OCI-LY1 (cell line): ENCODE results near the gene IFITM5.

Experiments
- H2AFZ ChIP-seq: fragments of 200-600 bp; sonication (generic), shearing (Covaris generic); 2 replicates; pipeline ENCODE4 v1.6.0; 2014; ENCODE audit warnings: antibody characterized with exemption, mild to moderate bottlenecking, low read length
- H3F3A ChIP-seq: fragments of 200-600 bp; sonication (generic), shearing (Covaris generic); 2 replicates; pipeline ENCODE4 v1.6.0; 2014; ENCODE audit warnings: mild to moderate bottlenecking, antibody characterized with exemption, low read length, moderate library complexity; ENCODE audit not compliant: insufficient read depth
- H3K27ac ChIP-seq: fragments of 200-600 bp; sonication (generic); 2 replicates; pipeline ENCODE4 v1.5.1; 2014; ENCODE audit warnings: low read length, mixed run types, mild to moderate bottlenecking, low read depth; ENCODE audit not compliant: poor library complexity, severe bottlenecking
- H3K27me3 ChIP-seq: fragments of 200-600 bp; sonication (generic); 2 replicates; pipeline ENCODE4 v1.6.0; 2014; ENCODE audit warnings: antibody characterized with exemption, mild to moderate bottlenecking, low read length, moderate library complexity; ENCODE audit not compliant: insufficient read depth
- H3K36me3 ChIP-seq: fragments of 200-600 bp; sonication (generic); 2 replicates; pipeline ENCODE4 v1.6.1; 2014; ENCODE audit warnings: mild to moderate bottlenecking, antibody characterized with exemption, low read length, moderate library complexity, mixed read lengths; ENCODE audit not compliant: insufficient read depth
- H3K4me1 ChIP-seq: fragments of 200-600 bp; sonication (generic); 2 replicates; pipeline ENCODE4 v1.5.1; 2014; ENCODE audit warnings: mild to moderate bottlenecking, low read length, moderate library complexity; ENCODE audit not compliant: insufficient read depth, severe bottlenecking
- H3K4me2 ChIP-seq: fragments of 200-600 bp; sonication (generic), shearing (Covaris generic); 2 replicates; pipeline ENCODE4 v1.6.1; 2014; ENCODE audit warnings: low read length
- H3K4me3 ChIP-seq: fragments of 200-600 bp; sonication (generic); 2 replicates; pipeline ENCODE4 v1.5.1; 2014; ENCODE audit warnings: low read length, low read depth, mild to moderate bottlenecking, mixed read lengths; ENCODE audit not compliant: poor library complexity, severe bottlenecking
- H3K79me2 ChIP-seq: fragments of 200-600 bp; shearing (Covaris generic); 2 replicates; pipeline ENCODE4 v1.6.1; 2016; ENCODE audit warnings: mixed run types, low read length, mixed read lengths; ENCODE audit not compliant: insufficient read depth
- H3K9ac ChIP-seq: fragments of 200-600 bp; sonication (generic), shearing (Covaris generic); 2 replicates; pipeline ENCODE4 v1.6.1; 2014; ENCODE audit warnings: mild to moderate bottlenecking, low read length, mixed read lengths
- H3K9me2 ChIP-seq: fragments of 200-600 bp; sonication (generic), shearing (Covaris generic); 2 replicates; pipeline ENCODE4 v1.6.1; 2014; ENCODE audit warnings: low read depth, mild to moderate bottlenecking, low read length, mixed read lengths
- H3K9me3 ChIP-seq: fragments of 200-600 bp; shearing (Covaris generic); 2 replicates; pipeline ENCODE4 v1.6.1; 2014; ENCODE audit warnings: low read length, mixed read lengths
- H4K20me1 ChIP-seq: fragments of 200-600 bp; sonication (generic), shearing (Covaris generic); 2 replicates; pipeline ENCODE4 v1.6.0; 2016; ENCODE audit warnings: mild to moderate bottlenecking, low read length; ENCODE audit not compliant: insufficient read depth
- CTCF ChIP-seq: fragments of 200-600 bp; sonication (generic), shearing (Covaris generic); IDR thresholded peaks from 2 replicates; pipeline ENCODE4 v1.5.1; 2017; ENCODE audit warnings: mild to moderate bottlenecking, antibody characterized with exemption, low read length, moderate library complexity, mixed read lengths
- EZH2 ChIP-seq: fragments of 200-600 bp; sonication (generic), shearing (Covaris generic); IDR thresholded peaks from 2 replicates; pipeline ENCODE4 v1.8.0; 2017; ENCODE audit warnings: borderline replicate concordance, mixed run types, mild to moderate bottlenecking, antibody characterized with exemption, low read length, moderate library complexity, mixed read lengths

Gene IFITM5

GRCh38 chr11:271319-271715, 28.0 kb downstream of the IFITM5 start:
- Histone ChIP-seq H3K9me3 (peaks cover 5% of the 10 kb centered on the region; the same call in 1 of the 2 replicates), H3K27ac (no peak overlapping the region), H3K9me2 (no peaks in the 10 kb centered on the region), H3K9ac (no peak overlapping the region), H3K4me1 (peaks cover 41% of the 10 kb centered on the region), H3K27me3 (no peaks in the 10 kb centered on the region), H4K20me1 (no peaks in the 10 kb centered on the region), H3K36me3 (no peaks in the 10 kb centered on the region), H3F3A (peaks cover 5% of the 10 kb centered on the region), H3K4me2 (no peak overlapping the region), H3K4me3 (no peak overlapping the region), H2AFZ (no peak overlapping the region), H3K79me2 (no peaks in the 10 kb centered on the region)
- TF ChIP-seq CTCF: no peak

GRCh38 chr11:270451-271318, 28.6 kb downstream of the IFITM5 start:
- H3K4me2 ChIP-seq: no peak overlapping the region
- no peak for TF ChIP-seq EZH2
- TF ChIP-seq CTCF: no peak

GRCh38 chr11:269146-269890, 30.0 kb downstream of the IFITM5 start:
- H4K20me1 ChIP-seq: no peaks in the 10 kb centered on the region
- H3K9ac ChIP-seq: peak overlapping the region; percentile 73
- H3K4me1 ChIP-seq: peaks cover 34% of the 10 kb centered on the region
- no peaks in the 10 kb centered on the region for H3K79me2 ChIP-seq
- peak overlapping the region; percentile 58 for H3K4me3 ChIP-seq
- peak overlapping the region; percentile 96 for H3K27ac ChIP-seq
- no peaks in the 10 kb centered on the region for H3K27me3 ChIP-seq
- H3K4me2 ChIP-seq: peak overlapping the region; percentile 78
- no peak for TF ChIP-seq EZH2
- no peak for TF ChIP-seq CTCF
- H3K9me2 ChIP-seq: no peaks in the 10 kb centered on the region
- no peaks in the 10 kb centered on the region for H3K36me3 ChIP-seq
- H3K9me3 ChIP-seq: peaks cover 3% of the 10 kb centered on the region; the same call in 1 of the 2 replicates
- H3F3A ChIP-seq: peaks cover 5% of the 10 kb centered on the region
- no peak overlapping the region for H2AFZ ChIP-seq

More at GRCh38 chr11:270451-271318, 28.6 kb downstream of the IFITM5 start:
- Histone ChIP-seq H3K9ac (no peak overlapping the region), H3K4me3 (no peak overlapping the region), H3F3A (peaks cover 5% of the 10 kb centered on the region), H4K20me1 (no peaks in the 10 kb centered on the region), H3K4me1 (peaks cover 41% of the 10 kb centered on the region), H3K27ac (peak overlapping the region; percentile 96), H3K79me2 (no peaks in the 10 kb centered on the region), H3K27me3 (no peaks in the 10 kb centered on the region), H3K9me3 (peaks cover 3% of the 10 kb centered on the region; the same call in 1 of the 2 replicates), H3K9me2 (no peaks in the 10 kb centered on the region), H2AFZ (no peak overlapping the region), H3K36me3 (no peaks in the 10 kb centered on the region)
